Right atrium auricular region (tissue), 2 donors: ENCODE results near the gene RBAK. TPM values are rescaled to one million over a fixed set of nuclear protein-coding genes. Genes with fewer than 3 reads are reported as not detected.
"Not testable (repeated sequence)": the region's sequence is repeated elsewhere in the genome, so short reads cannot be mapped to it uniquely, and the experiment has no call there.

ENCODE experiments used
- DNase-seq: peaks from one replicate; pipeline ENCODE4 v3.0.0-alpha.2; 2019; ENCODE audit warnings: low spot score
- H3K27ac ChIP-seq, 2 donors: fragments of 200-600 bp; sonication (generic); 1 replicate in 1 of 2; 2 replicates in 1 of 2; pipeline ENCODE4 v1.5.1; 2016 to 2019
- H3K27me3 ChIP-seq, 2 donors: fragments of 200-600 bp; sonication (generic); one replicate each; pipeline versions ENCODE4 v1.5.1 to v1.6.0; 2017 to 2019
- H3K36me3 ChIP-seq: fragments of 200-600 bp; sonication (generic); one replicate; pipeline ENCODE4 v1.5.1; 2016
- H3K4me1 ChIP-seq, 2 donors: fragments of 200-600 bp; sonication (generic); one replicate each; pipeline versions ENCODE4 v1.5.1 to v1.6.0; 2017 to 2019
- H3K4me3 ChIP-seq, 2 donors: fragments of 200-600 bp; sonication (generic); 1 replicate in 1 of 2; 2 replicates in 1 of 2; pipeline ENCODE4 v1.5.1; 2017 to 2019; ENCODE audit warnings: mild to moderate bottlenecking in 1 of 2, moderate library complexity in 1 of 2
- H3K9me3 ChIP-seq, 2 donors: fragments of 200-600 bp; sonication (generic); one replicate each; pipeline ENCODE4 v1.5.1; 2019
- CTCF ChIP-seq, 2 donors: fragments of 200-600 bp; sonication (generic); IDR thresholded peaks; one replicate each; pipeline ENCODE4 v1.5.1; 2019; ENCODE audit warnings: antibody characterized with exemption in 2 of 2
- total RNA-seq, 2 donors: library from RNA; depleted of rRNA; stranded (reverse); fragments of >200 nt; gene quantifications; one replicate each; pipeline ENCODE4 v1.1.0, GENCODE V29; 2016

RBAK gene
- total RNA-seq, 2 donors from 2014 or later = 6.1 to 6.9 TPM

- Histone ChIP-seq H3K36me3 (peaks cover 59% of the 10 kb centered on the region), H3K27ac (no peak overlapping the region), H3K9me3 (peaks cover 0 to 21% of the 10 kb centered on the region in 2 donors), H3K27me3 (no peaks in the 10 kb centered on the region), H3K4me1 (peaks cover 0 to 5% of the 10 kb centered on the region in 2 donors), H3K4me3 (no peak overlapping the region)
- TF ChIP-seq CTCF (IDR thresholded peaks at IDR 0.05) = no peak
- no peak for DNase-seq
These were observed 5.0 kb downstream of the RBAK start for GRCh38 chr7:5050676-5051075.

GRCh38 chr7:5051731-5052130 lies 6.1 kb downstream of the RBAK start:
- not testable (repeated sequence) for H3K27me3 ChIP-seq, H3K4me3 ChIP-seq, H3K27ac ChIP-seq, DNase-seq, H3K4me1 ChIP-seq
- Histone ChIP-seq H3K9me3 (peaks cover 0 to 21% of the 10 kb centered on the region in 2 donors), H3K36me3 (peaks cover 67% of the 10 kb centered on the region)

GRCh38 chr7:5053175-5053574 lies 7.5 kb downstream of the RBAK start:
- Histone ChIP-seq H3K4me3 (no peak overlapping the region), H3K36me3 (peaks cover 80% of the 10 kb centered on the region), H3K9me3 (peaks cover 0 to 21% of the 10 kb centered on the region in 2 donors), H3K4me1 (no peaks in the 10 kb centered on the region), H3K27ac (no peak overlapping the region), H3K27me3 (no peaks in the 10 kb centered on the region)
- DNase-seq = no peak
- TF ChIP-seq CTCF (IDR thresholded peaks at IDR 0.05) = no peak

- no peaks in the 10 kb centered on the region for H3K4me1 ChIP-seq
- H3K27ac ChIP-seq = no peak overlapping the region
- no peak for DNase-seq
- peaks cover 72% of the 10 kb centered on the region for H3K36me3 ChIP-seq
- TF ChIP-seq CTCF (IDR thresholded peaks at IDR 0.05) = no peak
- H3K4me3 ChIP-seq = no peak overlapping the region
- H3K27me3 ChIP-seq = no peaks in the 10 kb centered on the region
- peaks cover 38 to 100% of the 10 kb centered on the region in 2 donors for H3K9me3 ChIP-seq
These were observed 18.0 kb downstream of the RBAK start for GRCh38 chr7:5063698-5064097.

GRCh38 chr7:5064391-5065106 lies 18.9 kb downstream of the RBAK start:
- Histone ChIP-seq H3K4me3 (no peak overlapping the region), H3K36me3 (peaks cover 64% of the 10 kb centered on the region)

GRCh38 chr7:5065107-5065407 lies 19.4 kb downstream of the RBAK start:
- Histone ChIP-seq H3K9me3 (peaks cover 38 to 99% of the 10 kb centered on the region in 2 donors), H3K4me1 (no peaks in the 10 kb centered on the region), H3K36me3 (peaks cover 58% of the 10 kb centered on the region), H3K27me3 (no peaks in the 10 kb centered on the region), H3K27ac (no peak overlapping the region), H3K4me3 (no peak overlapping the region)
- TF ChIP-seq CTCF (IDR thresholded peaks at IDR 0.05) = no peak
- DNase-seq = no peak

More at GRCh38 chr7:5064391-5065106, 18.9 kb downstream of the RBAK start:
- H3K27ac ChIP-seq = no peak overlapping the region
- TF ChIP-seq CTCF (IDR thresholded peaks at IDR 0.05) = no peak
- no peak for DNase-seq
- H3K4me1 ChIP-seq = no peaks in the 10 kb centered on the region
- no peaks in the 10 kb centered on the region for H3K27me3 ChIP-seq
- H3K9me3 ChIP-seq = peaks cover 38 to 99% of the 10 kb centered on the region in 2 donors
